Tibial nerve (tissue), 4 donors: ENCODE results near the gene GALE. TPM values are rescaled to one million over a fixed set of nuclear protein-coding genes. Genes with fewer than 3 reads are reported as not detected.
"Not testable (repeated sequence)": the region's sequence is repeated elsewhere in the genome, so short reads cannot be mapped to it uniquely, and the experiment has no call there.

ENCODE experiments used
- DNase-seq, 2 donors: peaks; one replicate each; pipeline ENCODE4 v3.0.0-alpha.2; 2019; ENCODE audit warnings: low spot score in 2 of 2
- H3K27ac ChIP-seq, 4 donors: fragments of 200-600 bp; sonication (generic) in 3 of 4; one replicate each; pipeline ENCODE4 v1.5.1; 2017 to 2019; ENCODE audit warnings: mild to moderate bottlenecking in 1 of 4
- H3K27me3 ChIP-seq, 2 donors: fragments of 200-600 bp; sonication (generic) in 1 of 2; one replicate each; pipeline versions ENCODE4 v1.5.1 to v1.6.0; 2017 to 2019
- H3K36me3 ChIP-seq, 3 donors: fragments of 200-600 bp; sonication (generic); one replicate each; pipeline ENCODE4 v1.5.1; 2018 to 2019
- H3K4me1 ChIP-seq, 4 donors: fragments of 200-600 bp; sonication (generic) in 3 of 4; one replicate each; pipeline ENCODE4 v1.5.1; 2017 to 2019
- H3K4me3 ChIP-seq, 4 donors: fragments of 200-600 bp; sonication (generic) in 3 of 4; one replicate each; pipeline ENCODE4 v1.5.1; 2017 to 2019; ENCODE audit warnings: mild to moderate bottlenecking in 1 of 4, moderate library complexity in 1 of 4
- H3K9me3 ChIP-seq, 4 donors: fragments of 200-600 bp; sonication (generic) in 3 of 4; one replicate each; pipeline ENCODE4 v1.5.1; 2017 to 2019
- EP300 ChIP-seq, 2 donors: sonication (generic); formaldehyde crosslinking; IDR thresholded peaks; one replicate each; pipeline ENCODE4 v1.6.1; 2017; ENCODE audit warnings: antibody characterized with exemption in 2 of 2, mild to moderate bottlenecking in 1 of 2
- POLR2A ChIP-seq, 2 donors: fragments of 450-650 bp; IDR thresholded peaks; one replicate each; pipeline ENCODE4 v1.6.1; 2017; ENCODE audit warnings: antibody characterized with exemption in 2 of 2, mild to moderate bottlenecking in 2 of 2, moderate library complexity in 2 of 2
- WGBS, 2 donors: methylation state at CpG; one replicate each; pipeline ENCODE4 v1.1.5; 2018; 5-methylcytosine and 5-hydroxymethylcytosine counted together
- total RNA-seq, 4 donors: library from RNA; depleted of rRNA; stranded (reverse); fragments of >200 nt; gene quantifications; one replicate each; pipeline ENCODE4 v1.1.0, GENCODE V29; 2016
- TF ChIP-seq, protein P1 (sequence below), 5 experiments: fragments of 200-600 bp in 3 of 5; fragments of 450-650 bp in 2 of 5; sonication (generic) in 3 of 5; IDR thresholded peaks; one replicate each; pipeline ENCODE4 v1.5.1; 2016 to 2019; ENCODE audit warnings: antibody characterized with exemption in 5 of 5, mild to moderate bottlenecking in 3 of 5, moderate library complexity in 2 of 5

Gene GALE
- total RNA-seq, 4 donors from 2014 or later: 12.6 to 21.6 (median 15.8) TPM

DNA sequence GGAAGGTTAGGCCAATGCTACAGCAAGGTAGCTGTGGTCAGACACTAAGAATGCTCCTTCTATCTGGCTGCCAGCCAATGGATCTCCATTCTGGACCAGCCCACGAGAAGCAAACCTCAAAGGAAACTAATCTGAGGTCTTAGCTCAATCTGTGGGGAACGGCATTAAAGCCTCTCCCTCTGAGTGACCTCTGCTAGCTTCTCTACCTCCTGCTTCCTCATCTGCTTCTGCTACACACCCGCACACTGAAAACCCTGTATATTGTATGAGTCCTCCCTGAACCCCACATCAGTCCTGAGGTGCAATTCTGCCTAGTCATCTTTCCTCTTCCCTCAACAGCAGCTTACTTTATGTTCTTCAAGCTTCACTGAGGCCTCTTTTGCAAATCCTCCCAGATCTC is 6.9 kb upstream of the GALE start:
- no peak overlapping the region for H3K4me3 ChIP-seq
- H3K36me3 ChIP-seq: peaks cover 0 to 59% (median 0%) of the 10 kb centered on the region in 3 donors
- no peaks in the 10 kb centered on the region for H3K27me3 ChIP-seq
- DNase-seq: no peak
- no peak for TF ChIP-seq EP300 (IDR thresholded peaks at IDR 0.05)
- TF ChIP-seq, protein P1, sequence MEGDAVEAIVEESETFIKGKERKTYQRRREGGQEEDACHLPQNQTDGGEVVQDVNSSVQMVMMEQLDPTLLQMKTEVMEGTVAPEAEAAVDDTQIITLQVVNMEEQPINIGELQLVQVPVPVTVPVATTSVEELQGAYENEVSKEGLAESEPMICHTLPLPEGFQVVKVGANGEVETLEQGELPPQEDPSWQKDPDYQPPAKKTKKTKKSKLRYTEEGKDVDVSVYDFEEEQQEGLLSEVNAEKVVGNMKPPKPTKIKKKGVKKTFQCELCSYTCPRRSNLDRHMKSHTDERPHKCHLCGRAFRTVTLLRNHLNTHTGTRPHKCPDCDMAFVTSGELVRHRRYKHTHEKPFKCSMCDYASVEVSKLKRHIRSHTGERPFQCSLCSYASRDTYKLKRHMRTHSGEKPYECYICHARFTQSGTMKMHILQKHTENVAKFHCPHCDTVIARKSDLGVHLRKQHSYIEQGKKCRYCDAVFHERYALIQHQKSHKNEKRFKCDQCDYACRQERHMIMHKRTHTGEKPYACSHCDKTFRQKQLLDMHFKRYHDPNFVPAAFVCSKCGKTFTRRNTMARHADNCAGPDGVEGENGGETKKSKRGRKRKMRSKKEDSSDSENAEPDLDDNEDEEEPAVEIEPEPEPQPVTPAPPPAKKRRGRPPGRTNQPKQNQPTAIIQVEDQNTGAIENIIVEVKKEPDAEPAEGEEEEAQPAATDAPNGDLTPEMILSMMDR (IDR thresholded peaks at IDR 0.05): no peak
- no peak for TF ChIP-seq POLR2A (IDR thresholded peaks at IDR 0.05)
- WGBS, 2 donors: 66 to 69% methylated on average over 3 of the region's 3 CpGs
- peaks cover 0 to 9% (median 0%) of the 10 kb centered on the region in 4 donors for H3K4me1 ChIP-seq
- no peak overlapping the region for H3K27ac ChIP-seq
- H3K9me3 ChIP-seq: no peaks in the 10 kb centered on the region

GRCh38 chr1:23806280-23806679 is 5.7 kb upstream of the GALE start:
- Histone ChIP-seq H3K27ac (no peak overlapping the region), H3K4me3 (no peak overlapping the region), H3K9me3 (no peaks in the 10 kb centered on the region), H3K27me3 (no peaks in the 10 kb centered on the region), H3K36me3 (peaks cover 0 to 47% (median 0%) of the 10 kb centered on the region in 3 donors), H3K4me1 (peaks cover 0 to 17% (median 5%) of the 10 kb centered on the region in 4 donors)
- no peak for TF ChIP-seq EP300 (IDR thresholded peaks at IDR 0.05)
- TF ChIP-seq POLR2A (IDR thresholded peaks at IDR 0.05): no peak
- TF ChIP-seq, protein P1 (IDR thresholded peaks at IDR 0.05): no peak
- DNase-seq: no peak
- WGBS, 2 donors: 75 to 86% methylated on average over 6 of the region's 6 CpGs

DNA sequence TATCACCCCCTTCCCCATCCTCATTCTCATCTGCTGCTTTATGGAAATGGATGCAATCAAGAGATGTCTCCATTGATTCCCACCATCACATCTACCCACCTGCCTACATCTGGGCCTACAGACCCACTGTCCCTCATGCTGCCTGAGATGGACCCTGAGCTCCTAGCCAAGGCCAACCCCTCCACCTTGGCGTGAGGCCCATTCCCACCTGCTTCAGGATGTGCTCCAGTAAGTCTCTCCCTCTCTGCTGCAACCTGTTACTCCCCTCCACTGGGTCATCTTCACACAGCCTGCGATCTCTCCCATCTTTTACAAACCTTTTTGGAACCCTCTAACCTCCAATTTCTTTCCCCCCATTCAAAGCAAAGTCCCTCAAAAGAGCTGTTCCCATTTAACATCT is 4.5 kb upstream of the GALE start:
- DNase-seq: no peak
- no peak overlapping the region for H3K27ac ChIP-seq
- H3K9me3 ChIP-seq: no peaks in the 10 kb centered on the region
- no peaks in the 10 kb centered on the region for H3K27me3 ChIP-seq
- no peak overlapping the region for H3K4me3 ChIP-seq
- H3K36me3 ChIP-seq: peaks cover 0 to 44% (median 0%) of the 10 kb centered on the region in 3 donors
- 95 to 98% methylated on average over 2 of the region's 2 CpGs for WGBS, 2 donors
- no peak for TF ChIP-seq EP300 (IDR thresholded peaks at IDR 0.05)
- TF ChIP-seq, protein P1 (IDR thresholded peaks at IDR 0.05): no peak
- peaks cover 0 to 13% (median 9%) of the 10 kb centered on the region in 4 donors for H3K4me1 ChIP-seq

GRCh38 chr1:23804183-23804835 is 3.8 kb upstream of the GALE start:
- 69 to 77% methylated on average over 7 of the region's 7 CpGs for WGBS, 2 donors
- Histone ChIP-seq H3K27ac (no peak overlapping the region), H3K36me3 (peaks cover 0 to 44% (median 0%) of the 10 kb centered on the region in 3 donors), H3K9me3 (no peaks in the 10 kb centered on the region), H3K4me3 (no peak overlapping the region), H3K27me3 (no peaks in the 10 kb centered on the region), H3K4me1 (peaks cover 0 to 20% (median 16%) of the 10 kb centered on the region in 4 donors)
- TF ChIP-seq EP300 (IDR thresholded peaks at IDR 0.05) (no peak), POLR2A (IDR thresholded peaks at IDR 0.05) (no peak)
- TF ChIP-seq, protein P1 (IDR thresholded peaks at IDR 0.05): no peak
- no peak for DNase-seq

GRCh38 chr1:23803674-23804073 is 3.1 kb upstream of the GALE start:
- Histone ChIP-seq H3K27ac (no peak overlapping the region), H3K27me3 (no peaks in the 10 kb centered on the region), H3K9me3 (no peaks in the 10 kb centered on the region), H3K4me3 (no peak overlapping the region), H3K4me1 (peaks cover 0 to 26% (median 18%) of the 10 kb centered on the region in 4 donors), H3K36me3 (peaks cover 0 to 44% (median 0%) of the 10 kb centered on the region in 3 donors)
- TF ChIP-seq, protein P1 (IDR thresholded peaks at IDR 0.05): no peak
- TF ChIP-seq EP300 (IDR thresholded peaks at IDR 0.05) (no peak), POLR2A (IDR thresholded peaks at IDR 0.05) (no peak)
- WGBS, 2 donors: 84 to 86% methylated on average over 5 of the region's 5 CpGs
- DNase-seq: no peak

GRCh38 chr1:23802809-23803342 is 2.3 kb upstream of the GALE start:
- DNase-seq, H3K4me3 ChIP-seq, H3K27ac ChIP-seq, H3K9me3 ChIP-seq, H3K27me3 ChIP-seq: not testable (repeated sequence)
- 88 to 92% methylated on average over 7 of the region's 7 CpGs for WGBS, 2 donors
- Histone ChIP-seq H3K4me1 (peaks cover 0 to 26% (median 18%) of the 10 kb centered on the region in 4 donors), H3K36me3 (peaks cover 0 to 47% (median 0%) of the 10 kb centered on the region in 3 donors)
